NCI-H748 (cell line): ENCODE results near the gene IFRD1.
"Not testable (repeated sequence)": the region's sequence is repeated elsewhere in the genome, so short reads cannot be mapped to it uniquely, and the experiment has no call there.

Source experiments
- DNase-seq: peaks from one replicate; lab custom pipeline; 2025; ENCODE audit not compliant: unreplicated experiment; lab: John Stamatoyannopoulos, UW

IFRD1 gene

DNA sequence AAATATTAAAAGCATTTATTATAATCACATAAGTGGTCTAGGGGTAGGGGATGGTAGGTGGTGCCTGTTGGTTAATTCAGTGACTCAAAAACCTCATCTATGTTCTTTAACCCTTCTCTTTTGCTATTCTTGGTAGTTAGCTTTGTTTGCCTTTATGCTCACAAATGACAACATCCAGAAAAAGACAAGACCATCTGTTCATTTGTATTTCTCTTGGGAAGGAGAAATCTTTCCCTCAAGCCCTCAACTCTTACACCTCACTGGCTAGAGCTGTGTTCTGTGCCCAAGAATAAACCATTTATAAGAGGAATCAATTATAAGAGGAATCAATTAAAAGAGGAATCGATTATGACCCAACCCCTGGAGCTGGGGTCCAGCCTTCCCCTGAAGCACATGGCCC, 10.8 kb upstream of the IFRD1 start:
- DNase-seq: no peak

DNA sequence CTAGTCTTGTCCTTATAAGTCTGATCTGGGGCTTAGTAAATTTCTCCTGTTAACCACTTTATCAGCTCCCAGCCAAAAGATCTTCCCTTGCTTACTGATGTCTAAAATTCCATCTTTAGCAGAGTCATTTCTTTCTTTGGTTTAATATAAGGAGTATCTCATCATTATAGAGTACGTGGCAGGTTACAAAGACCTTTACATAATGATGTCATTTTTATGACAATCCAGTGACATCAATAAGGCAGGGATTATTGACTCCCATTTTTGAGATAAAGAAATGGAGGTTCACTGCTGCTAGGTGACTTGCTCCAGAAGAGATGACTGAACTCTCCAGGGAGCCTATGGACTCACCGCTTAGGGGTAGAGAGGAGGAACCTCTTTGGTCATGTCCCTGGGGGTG, 8.1 kb upstream of the IFRD1 start:
- DNase-seq: no peak

DNA sequence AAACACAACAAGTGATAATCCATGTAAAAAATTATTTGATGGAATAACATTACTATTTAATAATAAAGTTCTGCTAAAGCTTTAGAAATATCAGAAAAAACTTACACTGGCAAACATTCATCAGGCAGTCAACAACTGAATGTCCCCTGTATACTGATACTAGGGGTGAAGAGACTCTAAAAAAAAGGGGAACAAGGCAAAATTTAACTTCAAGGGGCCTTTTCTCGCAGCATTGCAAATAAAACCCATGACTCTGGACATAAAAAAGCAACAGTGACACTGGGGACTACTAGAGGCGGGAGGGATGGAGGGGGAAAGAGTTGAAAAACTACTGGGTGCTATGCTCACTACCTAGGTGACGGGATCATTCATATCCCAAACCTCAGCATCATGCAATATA, 5.8 kb upstream of the IFRD1 start:
- DNase-seq: no peak

DNA sequence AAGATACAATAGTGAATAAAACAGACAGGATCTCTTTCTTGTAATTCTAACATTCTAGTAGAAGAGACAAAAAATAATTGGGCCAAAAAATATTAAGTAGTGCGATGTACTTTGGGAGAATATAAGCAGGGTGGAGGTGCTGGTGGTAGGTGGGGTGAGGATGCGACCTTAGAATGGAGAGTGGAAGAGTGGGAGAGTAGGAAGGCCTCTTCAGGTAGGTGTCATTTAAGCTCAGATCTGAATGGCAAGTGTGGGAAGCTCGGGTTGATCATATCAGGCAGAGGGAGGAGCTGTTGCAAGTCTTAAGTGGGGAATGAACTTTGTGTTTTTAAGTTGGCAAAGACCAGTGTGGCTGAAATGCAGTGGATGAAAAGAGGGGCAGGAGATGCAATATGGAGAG, 3.8 kb upstream of the IFRD1 start:
- DNase-seq: no peak

DNA sequence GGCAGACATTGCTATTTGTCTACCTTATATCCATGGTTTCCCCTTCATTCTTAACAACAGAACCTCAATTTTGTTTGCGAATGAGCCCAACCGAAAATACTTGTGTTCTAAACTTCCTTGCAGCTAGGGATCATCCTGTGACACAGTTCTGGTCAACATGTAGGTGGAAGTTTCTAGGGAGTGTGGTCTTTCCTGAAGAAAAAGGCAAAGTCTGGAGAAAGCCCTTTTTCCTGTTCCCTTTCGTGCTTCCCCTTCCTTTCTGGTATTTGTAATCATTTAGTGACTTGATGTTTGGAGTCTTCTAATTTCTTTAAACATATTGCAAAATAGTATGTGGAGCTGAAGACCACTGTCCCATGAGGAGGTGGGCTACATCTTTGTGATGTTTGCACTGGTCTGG, 2.9 kb upstream of the IFRD1 start:
- no peak for DNase-seq

DNA sequence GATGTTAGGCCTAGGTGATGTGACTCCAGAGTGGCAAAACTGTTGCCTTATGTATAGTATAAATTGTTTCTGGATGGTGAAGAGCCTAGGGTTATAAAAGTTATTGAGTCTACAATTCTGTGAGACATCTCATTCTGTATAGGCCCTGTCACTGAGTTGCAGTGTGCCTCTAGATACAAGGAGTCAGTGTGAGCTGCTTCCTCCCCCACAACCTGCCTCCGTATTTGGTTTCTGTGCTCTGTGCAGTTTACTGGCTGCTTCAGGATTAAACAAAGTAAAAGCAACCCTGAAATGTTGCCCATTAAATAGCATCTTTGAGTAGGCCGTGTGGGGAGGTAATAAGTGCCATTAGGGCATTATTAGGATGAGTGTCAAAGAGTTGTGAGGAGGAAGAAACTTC, 1.9 kb upstream of the IFRD1 start:
- no peak for DNase-seq

DNA sequence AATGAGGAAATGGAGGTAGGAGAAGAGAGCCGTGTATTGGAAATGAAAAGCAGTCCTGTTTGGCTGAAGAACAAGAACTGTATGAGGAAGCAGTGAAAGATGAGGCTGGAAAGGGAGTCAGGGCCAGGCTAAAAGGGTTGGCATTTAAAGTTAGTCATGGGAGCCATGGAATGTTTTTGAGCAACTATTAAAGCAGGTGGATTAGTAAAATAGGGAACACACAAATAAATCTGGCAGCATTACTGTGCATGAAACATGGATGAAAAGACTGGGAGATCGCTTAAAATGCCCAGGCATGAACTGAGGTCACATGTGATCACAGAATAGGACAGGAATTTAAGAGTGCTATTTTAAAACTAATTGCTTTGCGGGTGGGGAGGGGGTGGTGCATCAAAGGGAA, 1.4 kb upstream of the IFRD1 start:
- DNase-seq: no peak

DNA sequence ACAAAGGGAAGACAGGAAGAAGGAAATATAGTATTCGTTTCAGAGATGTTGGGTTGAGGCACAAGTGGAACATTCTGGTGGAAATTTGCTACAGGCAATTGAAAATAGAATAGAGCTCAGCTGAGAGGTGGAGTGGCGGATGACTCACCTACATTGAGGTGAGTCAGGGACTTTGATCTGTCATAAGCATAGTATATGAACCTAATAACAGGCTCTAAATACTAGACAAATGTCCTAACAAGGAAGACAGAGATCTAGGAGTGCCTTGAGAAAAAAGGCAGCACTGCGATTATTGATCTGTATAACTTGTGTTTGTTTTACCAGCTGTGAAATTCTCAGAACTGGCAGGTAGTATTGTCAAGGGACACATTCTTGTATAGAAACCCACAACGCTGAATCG, 907 bp upstream of the IFRD1 start:
- DNase-seq: peak; percentile 24

DNA sequence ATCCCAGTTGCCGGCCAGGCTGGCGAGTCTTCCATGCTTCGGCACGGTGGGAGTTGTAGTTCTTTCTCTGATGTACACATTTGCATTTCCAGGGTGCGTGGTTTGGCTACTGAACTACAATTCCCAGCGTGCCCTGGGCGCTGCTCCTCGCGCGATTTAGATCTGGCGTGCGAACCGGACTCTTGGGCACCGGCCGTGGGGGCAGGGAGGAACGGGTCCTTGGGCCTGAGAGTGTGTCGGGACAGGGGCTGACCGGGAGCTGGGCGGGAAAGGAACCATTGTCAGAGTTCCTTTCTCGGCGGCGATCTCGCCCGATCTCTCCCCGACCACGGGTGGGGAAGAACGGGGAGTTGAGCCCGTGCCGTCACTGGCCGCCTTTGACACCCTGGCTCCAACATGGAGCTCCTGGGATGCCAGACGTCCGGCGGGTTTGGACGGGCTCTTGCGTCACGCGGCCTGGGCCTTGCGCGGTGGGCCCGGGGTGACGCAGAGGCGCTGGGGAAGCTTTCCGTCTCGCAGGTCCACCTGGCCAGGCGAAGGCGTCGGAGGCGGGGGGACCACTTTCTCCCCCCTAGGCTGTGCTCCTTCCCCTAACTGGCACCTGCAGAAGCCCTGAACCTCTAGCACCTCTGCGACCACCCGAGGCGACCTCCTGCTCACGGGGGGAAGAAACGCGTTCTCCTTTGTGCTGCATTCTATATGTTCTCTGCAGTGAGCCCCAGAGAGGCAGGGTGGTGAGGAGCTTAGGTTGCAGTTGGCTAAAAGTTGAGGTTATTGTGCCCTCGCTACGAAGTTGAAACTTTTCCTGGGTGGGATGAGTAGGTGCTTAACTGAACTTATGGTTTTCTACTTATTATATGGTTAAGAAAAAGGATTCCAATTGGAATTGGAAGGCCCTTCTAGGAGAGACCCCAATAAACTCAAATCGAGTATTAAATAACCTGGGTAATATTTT, 824 bp downstream of the IFRD1 start:
- peak; percentile 98 for DNase-seq

DNA sequence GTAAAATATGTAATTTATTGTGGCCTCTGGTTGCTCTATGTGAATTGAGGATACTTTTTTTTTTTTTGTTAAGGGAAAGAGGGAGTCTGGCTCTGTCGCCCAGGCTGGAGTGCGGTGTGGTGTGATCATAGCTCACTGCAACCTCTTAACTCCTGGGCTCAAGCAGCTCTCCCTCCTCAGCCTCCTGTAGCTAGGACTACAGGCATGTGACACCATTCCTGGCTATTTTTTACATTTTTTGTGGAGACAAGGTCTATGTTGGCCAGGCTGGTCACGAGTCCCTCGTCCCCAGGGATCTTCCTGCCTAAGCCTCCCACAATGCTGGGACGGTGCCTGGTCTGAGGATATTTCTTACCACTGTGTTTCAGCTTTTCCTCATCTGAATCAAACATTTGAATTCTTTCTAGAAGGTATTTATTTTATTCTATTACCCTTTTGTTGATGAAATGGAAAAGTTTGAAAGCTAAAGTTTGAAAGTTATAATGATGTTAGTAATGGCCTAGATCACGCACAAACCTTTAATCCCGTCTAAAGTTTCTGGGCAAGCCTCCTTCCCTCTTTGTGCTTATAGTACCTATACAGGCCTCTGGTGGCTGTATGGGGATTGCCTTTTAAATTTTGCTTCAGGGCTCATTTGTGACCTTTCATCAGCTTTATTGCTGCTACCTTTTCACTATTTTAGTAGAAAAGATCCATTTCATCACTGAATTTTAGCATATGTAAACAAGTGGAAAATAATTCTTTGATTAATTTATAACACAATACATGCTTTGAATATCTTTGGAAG, 2.0 kb downstream of the IFRD1 start:
- peak; percentile 23 for DNase-seq

DNA sequence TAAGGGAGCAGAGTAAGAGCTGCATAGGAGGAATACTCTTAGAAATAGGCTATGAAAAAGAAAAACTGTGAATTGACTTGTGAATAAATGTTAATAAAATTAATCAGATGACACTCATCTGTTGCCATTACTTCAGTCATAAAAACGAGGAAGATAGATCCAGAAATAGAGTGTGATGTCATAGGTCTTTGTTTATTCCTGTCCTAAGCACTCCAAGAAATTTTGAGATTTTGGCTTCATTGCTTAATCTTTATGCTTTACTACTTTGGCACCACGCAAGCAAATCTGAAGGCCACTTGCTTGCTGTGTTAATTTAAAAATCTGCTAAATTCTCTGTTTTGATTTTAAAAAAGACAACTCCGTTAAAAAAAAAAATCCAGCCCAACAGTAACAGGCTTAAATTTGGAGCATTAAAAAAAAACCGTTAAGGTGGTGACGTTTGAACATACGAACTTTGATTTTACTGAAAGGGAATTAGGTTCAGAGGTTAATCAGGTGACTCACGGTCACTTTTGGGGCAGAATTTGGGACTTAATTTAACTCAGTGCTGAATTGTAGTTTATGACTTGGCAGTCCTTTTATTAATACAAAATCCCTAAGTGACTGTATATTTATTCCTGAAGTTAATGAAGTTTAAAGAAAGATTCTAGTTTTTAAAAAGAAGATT, 3.4 kb downstream of the IFRD1 start:
- no peak for DNase-seq

DNA sequence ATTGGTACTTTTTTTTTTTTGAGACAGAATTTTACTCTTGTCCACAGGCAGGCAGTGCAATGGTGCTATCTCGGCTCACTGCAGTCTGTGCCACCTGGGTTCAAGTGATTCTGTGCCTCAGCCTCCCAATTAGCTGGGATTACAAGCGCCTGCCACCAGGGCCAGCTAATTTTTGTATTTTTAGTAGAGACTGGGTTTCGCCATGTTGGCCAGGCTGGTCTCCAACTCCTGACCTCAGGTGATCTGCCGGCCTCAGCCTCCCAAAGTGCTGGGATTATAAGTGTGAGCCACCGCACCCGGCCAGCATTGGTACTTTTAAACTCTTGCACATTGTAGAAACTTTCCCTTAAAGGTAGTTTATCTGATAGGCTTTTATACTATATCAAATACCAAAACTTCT, 3.9 kb downstream of the IFRD1 start:
- not testable (repeated sequence) for DNase-seq

DNA sequence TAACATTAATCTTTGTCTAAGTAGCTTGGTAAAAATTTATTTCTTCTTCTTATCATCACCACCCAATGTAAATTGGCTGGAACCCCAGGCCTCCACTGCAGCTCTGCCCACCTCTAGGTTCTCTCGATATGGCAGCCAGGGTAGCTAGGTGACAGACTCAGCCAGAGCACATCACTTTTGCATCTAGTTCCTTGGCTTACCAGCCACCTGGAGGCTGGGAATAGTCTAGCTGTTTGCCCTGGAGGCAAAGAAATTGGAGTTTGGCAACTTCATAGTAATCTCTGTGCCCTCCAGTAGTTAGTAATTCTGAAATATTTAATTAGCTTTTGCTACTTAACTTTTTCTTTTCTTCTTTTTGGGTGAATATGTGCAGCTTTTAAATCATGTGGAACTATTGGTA, 9.4 kb downstream of the IFRD1 start:
- no peak for DNase-seq

DNA sequence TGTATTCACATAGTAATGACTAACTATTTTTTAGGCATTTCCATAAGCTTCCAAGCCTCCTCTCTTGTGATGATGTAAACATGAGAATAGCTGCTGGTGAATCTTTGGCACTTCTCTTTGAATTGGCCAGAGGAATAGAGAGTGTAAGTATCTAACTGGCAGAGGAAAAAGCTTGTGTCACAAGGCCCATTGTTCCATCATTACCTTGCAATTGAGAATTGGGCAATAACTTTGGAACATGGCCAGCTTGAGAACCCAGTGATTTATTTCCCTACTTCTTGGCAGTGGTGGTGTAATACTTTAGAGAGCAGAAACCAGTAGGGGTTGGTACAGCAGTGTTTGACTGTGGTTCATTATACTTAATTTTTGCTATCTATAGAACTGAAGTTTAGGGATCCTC, 12.0 kb downstream of the IFRD1 start:
- no peak for DNase-seq

DNA sequence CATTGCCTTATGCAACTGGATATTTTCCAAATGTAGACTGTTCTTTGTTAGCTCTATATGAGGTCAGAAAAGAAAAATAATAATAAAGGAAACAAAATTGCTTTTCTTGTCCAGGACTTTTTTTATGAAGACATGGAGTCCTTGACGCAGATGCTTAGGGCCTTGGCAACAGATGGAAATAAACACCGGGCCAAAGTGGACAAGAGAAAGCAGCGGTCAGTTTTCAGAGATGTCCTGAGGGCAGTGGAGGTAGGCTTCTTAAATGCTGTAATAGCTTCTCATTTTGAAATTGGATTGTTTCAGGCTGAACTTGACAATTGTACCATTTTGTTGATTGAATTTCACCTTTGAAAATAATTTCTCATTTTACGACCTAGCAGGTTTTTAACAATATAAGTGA, 17.6 kb downstream of the IFRD1 start:
- no peak for DNase-seq

DNA sequence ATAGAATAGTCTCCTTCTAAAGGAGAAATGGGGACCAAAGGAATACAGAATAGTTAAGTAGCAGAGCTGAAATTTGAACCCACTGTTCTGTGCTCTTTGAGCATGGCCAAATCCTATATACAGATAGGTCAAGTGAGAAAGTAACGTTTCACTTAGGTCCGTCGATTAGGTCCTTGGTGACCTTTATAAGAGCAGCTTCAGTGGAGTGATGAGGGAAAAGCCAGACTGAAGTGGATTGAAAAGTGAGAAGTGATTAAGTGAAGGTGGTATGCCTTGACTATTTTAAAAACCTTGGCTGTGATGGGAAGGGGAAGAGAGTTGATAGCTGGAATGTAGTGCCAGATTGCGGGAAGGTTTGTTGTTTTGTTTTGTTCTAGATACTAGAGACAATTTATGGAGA, 19.9 kb downstream of the IFRD1 start:
- DNase-seq: no peak

DNA sequence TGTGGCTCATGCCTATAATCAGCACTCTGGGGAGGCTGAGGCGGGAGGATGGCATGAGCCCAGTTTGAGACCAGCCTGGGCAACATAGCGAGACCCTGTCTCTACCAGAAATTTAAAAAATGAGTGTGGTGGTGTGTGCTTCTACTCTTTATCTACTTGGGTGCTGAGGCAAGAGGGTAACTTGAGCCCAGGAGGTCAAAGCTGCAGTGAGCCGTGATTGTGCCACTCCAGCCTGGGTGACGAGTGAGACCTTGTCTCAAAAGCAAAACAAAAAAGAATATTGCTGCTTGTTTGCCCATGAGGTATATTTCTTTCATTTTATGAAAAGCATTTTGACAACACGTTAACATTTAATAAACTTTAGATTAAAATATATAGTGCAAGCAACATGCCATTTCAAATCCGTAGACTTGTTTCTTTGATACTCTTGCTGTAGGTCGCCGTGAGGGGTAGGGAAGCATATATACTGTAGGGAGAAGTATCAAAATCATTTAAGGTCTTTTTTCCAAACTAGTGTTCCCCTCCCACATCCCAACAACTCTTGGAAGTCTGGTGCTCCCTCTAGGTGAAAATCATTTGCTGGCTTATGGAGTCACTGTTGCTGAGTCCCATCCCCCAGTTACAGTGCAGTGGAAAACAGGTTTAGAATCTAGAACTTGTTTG, 26.3 kb downstream of the IFRD1 start:
- DNase-seq: no peak

DNA sequence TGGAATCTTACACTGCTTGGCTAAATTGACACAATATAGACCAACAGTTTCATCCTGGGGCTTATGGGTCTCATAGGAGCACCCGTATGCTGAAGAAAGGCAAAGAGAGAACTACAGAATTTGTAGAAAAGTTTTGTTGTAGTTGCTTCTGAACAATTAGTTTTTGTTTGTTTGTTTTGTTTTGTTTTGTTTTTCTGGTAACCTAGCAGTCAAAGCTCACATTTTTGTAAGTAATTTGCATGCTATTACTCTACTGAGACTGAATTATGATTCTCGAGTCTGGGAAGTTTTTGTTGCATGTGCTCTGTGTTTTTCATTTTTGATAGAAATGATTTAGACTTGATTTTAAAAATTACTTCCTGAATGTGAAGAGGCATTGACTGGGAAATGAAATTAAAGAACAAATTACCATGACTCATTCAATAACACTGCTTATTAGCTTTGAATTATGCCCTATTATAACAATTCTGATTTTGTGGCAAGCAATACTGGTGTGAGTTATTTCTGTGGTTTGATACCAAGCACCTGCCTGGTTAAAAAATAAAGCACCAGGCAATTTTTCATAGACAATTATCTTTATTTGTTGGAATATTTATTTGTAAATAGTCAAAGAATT, 31.0 kb downstream of the IFRD1 start:
- DNase-seq: no peak

DNA sequence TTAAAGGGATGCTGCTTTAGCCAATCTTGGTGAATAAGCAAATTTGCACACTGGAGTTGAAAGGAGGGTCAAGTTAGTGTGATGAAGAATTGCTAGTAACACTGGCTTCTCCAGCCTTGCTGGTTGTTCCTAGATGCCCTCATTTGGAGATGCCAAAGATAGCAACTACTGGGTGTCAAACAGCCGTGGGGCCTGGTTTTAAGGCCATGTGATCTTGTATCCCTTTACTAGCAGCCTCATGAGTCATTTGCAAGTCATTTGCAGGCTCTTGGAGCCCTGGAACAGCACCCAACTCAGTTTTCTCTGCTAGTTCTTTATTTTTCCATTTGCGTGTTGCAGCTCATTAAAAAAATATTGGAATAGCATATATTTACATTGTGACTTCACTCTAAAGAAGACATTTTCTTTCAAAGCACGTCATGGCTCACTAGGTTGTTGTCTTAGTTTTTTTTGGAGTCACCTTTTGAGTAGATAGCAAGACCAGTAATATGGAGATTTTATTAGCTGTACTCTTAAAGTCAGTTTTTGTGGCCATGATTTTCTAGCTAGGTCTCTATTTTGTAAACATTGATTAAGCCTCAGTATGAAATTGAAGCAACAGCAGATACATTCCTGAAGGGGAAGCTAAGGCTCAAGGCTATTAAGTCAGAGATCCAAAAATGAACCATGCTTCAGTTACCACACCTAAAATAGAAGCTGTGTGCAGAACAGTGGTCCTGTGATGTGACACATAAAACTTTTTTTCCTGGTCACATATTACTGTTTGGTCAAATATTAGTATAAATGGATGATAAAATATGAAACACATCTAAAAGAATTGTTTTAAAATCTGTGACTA, 31.8 kb downstream of the IFRD1 start:
- no peak for DNase-seq

DNA sequence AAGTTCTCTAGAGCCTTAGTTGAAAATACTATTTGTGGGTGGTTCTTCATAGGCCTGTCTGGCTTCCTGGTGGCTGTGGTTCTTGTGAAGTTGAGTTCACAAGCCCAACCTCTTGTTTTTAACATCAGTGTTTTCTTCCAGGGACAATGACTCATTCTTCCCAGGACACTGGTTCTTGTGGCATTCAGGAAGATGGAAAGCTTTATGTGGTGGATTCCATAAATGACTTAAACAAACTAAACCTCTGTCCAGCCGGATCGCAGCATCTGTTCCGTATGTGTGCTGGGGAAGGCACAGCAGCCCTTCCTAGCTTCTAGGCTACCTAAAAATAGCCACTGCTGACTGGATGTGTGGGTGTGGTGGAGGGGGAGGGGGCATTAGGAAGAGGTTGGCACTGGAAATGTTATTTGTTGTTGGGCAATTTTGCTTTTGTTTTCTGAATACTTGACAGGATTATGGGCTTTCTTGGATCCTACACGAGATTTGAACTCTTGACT, 34.5 kb downstream of the IFRD1 start:
- no peak for DNase-seq
